RCC 7860 (cell line): ENCODE results near the gene GAGE12F.
"Not testable (repeated sequence)": the region's sequence is repeated elsewhere in the genome, so short reads cannot be mapped to it uniquely, and the experiment has no call there.

Source experiments
- DNase-seq: peaks from one replicate; pipeline ENCODE4 v3.0.0-alpha.2; 2015; ENCODE audit warnings: low spot score
- FAIRE-seq: peaks from 2 replicates; lab custom pipeline; 2012; peaks lifted over from hg19 to GRCh38; lab: Jason Lieb, UNC

GAGE12F gene

GRCh38 chrX:49560542-49560941 is at the start of gene GAGE12F:
Gene GAGE12F (plus strand): TSS chrX:49560842. CDS start chrX:49561997, 1,155 bp downstream.
- DNase-seq, FAIRE-seq: not testable (repeated sequence)

- FAIRE-seq, DNase-seq: not testable (repeated sequence)
Observed at GRCh38 chrX:49531877-49532276, 28.8 kb upstream of the GAGE12F start, which contains the start of gene GAGE12C. Gene GAGE12C (plus strand): TSS chrX:49532177. CDS start chrX:49533332, 1,155 bp downstream.

- not testable (repeated sequence) for FAIRE-seq, DNase-seq
Observed at GRCh38 chrX:49541433-49541832, 19.2 kb upstream of the GAGE12F start, which contains the start of gene GAGE12D. Gene GAGE12D (plus strand): TSS chrX:49541733. CDS start chrX:49542888, 1,155 bp downstream.

- not testable (repeated sequence) for FAIRE-seq, DNase-seq
Observed at GRCh38 chrX:49550989-49551388, 9.7 kb upstream of the GAGE12F start, which contains the start of gene GAGE12E. Gene GAGE12E (plus strand): TSS chrX:49551289. CDS start chrX:49552444, 1,155 bp downstream.

GRCh38 chrX:49568728-49569127 is 8.1 kb downstream of the GAGE12F start:
- not testable (repeated sequence) for DNase-seq, FAIRE-seq

GRCh38 chrX:49569152-49569551 is 8.5 kb downstream of the GAGE12F start:
- not testable (repeated sequence) for FAIRE-seq, DNase-seq

GRCh38 chrX:49570100-49570499 is 9.5 kb downstream of the GAGE12F start, which contains the start of gene GAGE12G:
Gene GAGE12G (plus strand): TSS chrX:49570400. CDS start chrX:49571555, 1,155 bp downstream.
- FAIRE-seq, DNase-seq: not testable (repeated sequence)

- FAIRE-seq, DNase-seq: not testable (repeated sequence)
Observed at GRCh38 chrX:49579649-49580048, 19.0 kb downstream of the GAGE12F start, which contains the start of gene GAGE12H. Gene GAGE12H (plus strand): TSS chrX:49579949. CDS start chrX:49581104, 1,155 bp downstream.

GRCh38 chrX:49589196-49589595 is 28.6 kb downstream of the GAGE12F start, which contains the start of gene GAGE2A:
Gene GAGE2A (plus strand): TSS chrX:49589496. CDS start chrX:49590651, 1,155 bp downstream.
- not testable (repeated sequence) for DNase-seq, FAIRE-seq

- not testable (repeated sequence) for FAIRE-seq, DNase-seq
Observed at GRCh38 chrX:49589769-49590478, 29.3 kb downstream of the GAGE12F start.

GRCh38 chrX:49590488-49590887 is 29.8 kb downstream of the GAGE12F start:
- not testable (repeated sequence) for FAIRE-seq, DNase-seq

- not testable (repeated sequence) for DNase-seq, FAIRE-seq
Observed at GRCh38 chrX:49598720-49599119, 38.1 kb downstream of the GAGE12F start, which contains the start of gene GAGE1. Gene GAGE1 (plus strand): TSS chrX:49599020. CDS start chrX:49600175, 1,155 bp downstream.

GRCh38 chrX:49610718-49611310 is 50.2 kb downstream of the GAGE12F start:
- DNase-seq (no peak), FAIRE-seq (no peak)
